Right lobe of liver (tissue), 4 donors: Measurements from ENCODE around the gene MYO10.

Source experiments
- CTCF ChIP-seq, 4 donors: fragments of 200-600 bp in 3 of 4; fragments of 450-650 bp in 1 of 4; IDR thresholded peaks; one replicate each; pipeline versions ENCODE4 v1.5.1 to v1.8.0; 2016 to 2022; ENCODE audit warnings: antibody characterized with exemption in 4 of 4, mild to moderate bottlenecking in 2 of 4
- POLR2A ChIP-seq: fragments of 450-650 bp; IDR thresholded peaks from one replicate; pipeline ENCODE4 v1.6.1; 2017; ENCODE audit warnings: antibody characterized with exemption, mild to moderate bottlenecking
- donor health status: DM: no; HTN: no; CAD: no.
- donor health status: DM: no; HTN: no; CAD: no.
- donor health status: DM: no; HTN: yes; CAD: no.

GRCh38 chr5:16934677-16935153 is 1.4 kb downstream of the MYO10 start:
- TF ChIP-seq CTCF (IDR thresholded peaks at IDR 0.05): no peak
- no peak for TF ChIP-seq POLR2A
